PC-3 (cell line): Measurements from ENCODE around the gene ZNF641.

Experiments
- EZH2 ChIP-seq: fragments of 300-600 bp; sonication (generic); IDR thresholded peaks from one replicate; pipeline ENCODE4 v1.6.1; 2017; ENCODE audit warnings: antibody characterized with exemption, mild to moderate bottlenecking, low read length; ENCODE audit not compliant: unreplicated experiment
- EZH2phosphoT487 ChIP-seq: fragments of 300-600 bp; sonication (generic); IDR thresholded peaks from 2 replicates; pipeline ENCODE4 v1.6.1; 2018; ENCODE audit warnings: mild to moderate bottlenecking, antibody characterized with exemption, low read length, borderline replicate concordance

DNA sequence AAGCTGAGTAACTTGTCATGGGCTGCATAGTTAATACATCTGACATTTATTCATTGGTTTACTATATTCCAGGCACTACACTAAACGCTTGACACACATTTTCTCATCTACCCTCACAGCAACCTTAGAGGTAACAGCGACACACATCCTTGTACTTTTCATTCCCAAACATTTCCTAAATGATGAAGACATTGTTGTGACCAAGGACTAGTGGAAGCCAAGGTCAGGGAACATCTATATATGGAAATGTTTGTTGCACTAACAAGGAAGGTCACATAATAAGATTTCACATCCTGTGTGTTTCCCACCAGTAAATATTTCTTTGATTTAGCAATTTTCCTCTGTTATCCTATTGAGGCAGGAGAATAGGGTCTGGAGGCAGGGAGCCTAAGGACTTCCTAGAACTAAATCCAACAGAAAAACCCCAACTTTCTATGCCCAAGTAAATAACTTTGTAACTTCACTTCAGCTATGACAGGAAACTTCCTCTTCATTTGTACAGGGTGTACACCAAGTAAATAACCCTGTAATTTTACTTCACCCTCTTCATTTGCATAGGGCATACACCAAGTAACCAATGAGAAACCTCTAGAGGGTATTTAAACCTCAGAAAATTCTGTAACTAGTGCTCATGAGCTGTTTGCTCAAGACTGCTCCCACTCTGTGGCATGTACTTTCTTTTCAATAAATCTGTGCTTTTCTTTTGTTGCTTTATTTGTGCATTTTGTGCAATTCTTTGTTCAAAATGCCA, 48.4 kb downstream of the ZNF641 start:
- TF ChIP-seq EZH2 (no peak), EZH2phosphoT487 (no peak)
